Panc1 (cell line): ENCODE data around the gene CSNK1G1.

Experiments
- POLR2AphosphoS5 ChIP-seq: IDR thresholded peaks from 2 replicates; pipeline ENCODE4 v1.6.1; 2012; ENCODE audit warnings: mild to moderate bottlenecking, low read depth, low read length, moderate library complexity
- SIN3A ChIP-seq: IDR thresholded peaks from 2 replicates; pipeline ENCODE4 v1.6.1; 2012; ENCODE audit warnings: low read depth, mild to moderate bottlenecking, low read length, moderate library complexity, borderline replicate concordance; ENCODE audit not compliant: insufficient read depth
- TCF7L2 ChIP-seq: IDR thresholded peaks from 2 replicates; pipeline ENCODE4 v1.6.1; 2011; ENCODE audit warnings: mild to moderate bottlenecking, low read depth, low read length, inconsistent platforms
- TF ChIP-seq, protein P1 (sequence below): fragments of 450-650 bp; IDR thresholded peaks from 2 replicates; pipeline ENCODE4 v1.5.1; 2017; ENCODE audit warnings: mild to moderate bottlenecking
- TF ChIP-seq, protein P2 (sequence below), 2 experiments: IDR thresholded peaks; 2 replicates each; pipeline ENCODE4 v1.6.1; 2011 to 2012; ENCODE audit warnings: low read depth in 2 of 2, control low read depth in 1 of 2, low read length in 1 of 2, mild to moderate bottlenecking in 1 of 2, moderate library complexity in 1 of 2; ENCODE audit not compliant: insufficient read depth in 1 of 2

DNA sequence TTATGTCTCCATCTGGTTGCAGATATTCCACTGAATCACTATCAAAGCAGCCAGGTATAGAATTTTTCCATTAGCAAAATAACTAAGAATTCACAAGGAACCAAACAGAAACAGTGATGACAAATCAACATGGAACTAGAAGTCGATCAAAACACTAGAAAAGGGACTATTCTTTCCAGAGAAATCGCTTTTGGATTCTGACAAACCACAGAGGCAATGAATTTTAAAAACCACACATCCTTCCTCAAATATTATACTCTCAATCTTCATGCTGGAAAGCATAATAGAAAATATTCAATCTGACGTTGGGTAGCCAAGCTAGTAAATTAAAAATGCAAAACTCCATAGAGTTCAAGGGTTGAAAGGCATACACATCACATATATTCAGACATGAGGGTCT is 99.9 kb downstream of the CSNK1G1 start:
- TF ChIP-seq, protein P1, sequence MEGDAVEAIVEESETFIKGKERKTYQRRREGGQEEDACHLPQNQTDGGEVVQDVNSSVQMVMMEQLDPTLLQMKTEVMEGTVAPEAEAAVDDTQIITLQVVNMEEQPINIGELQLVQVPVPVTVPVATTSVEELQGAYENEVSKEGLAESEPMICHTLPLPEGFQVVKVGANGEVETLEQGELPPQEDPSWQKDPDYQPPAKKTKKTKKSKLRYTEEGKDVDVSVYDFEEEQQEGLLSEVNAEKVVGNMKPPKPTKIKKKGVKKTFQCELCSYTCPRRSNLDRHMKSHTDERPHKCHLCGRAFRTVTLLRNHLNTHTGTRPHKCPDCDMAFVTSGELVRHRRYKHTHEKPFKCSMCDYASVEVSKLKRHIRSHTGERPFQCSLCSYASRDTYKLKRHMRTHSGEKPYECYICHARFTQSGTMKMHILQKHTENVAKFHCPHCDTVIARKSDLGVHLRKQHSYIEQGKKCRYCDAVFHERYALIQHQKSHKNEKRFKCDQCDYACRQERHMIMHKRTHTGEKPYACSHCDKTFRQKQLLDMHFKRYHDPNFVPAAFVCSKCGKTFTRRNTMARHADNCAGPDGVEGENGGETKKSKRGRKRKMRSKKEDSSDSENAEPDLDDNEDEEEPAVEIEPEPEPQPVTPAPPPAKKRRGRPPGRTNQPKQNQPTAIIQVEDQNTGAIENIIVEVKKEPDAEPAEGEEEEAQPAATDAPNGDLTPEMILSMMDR = no peak
- TF ChIP-seq, protein P2, sequence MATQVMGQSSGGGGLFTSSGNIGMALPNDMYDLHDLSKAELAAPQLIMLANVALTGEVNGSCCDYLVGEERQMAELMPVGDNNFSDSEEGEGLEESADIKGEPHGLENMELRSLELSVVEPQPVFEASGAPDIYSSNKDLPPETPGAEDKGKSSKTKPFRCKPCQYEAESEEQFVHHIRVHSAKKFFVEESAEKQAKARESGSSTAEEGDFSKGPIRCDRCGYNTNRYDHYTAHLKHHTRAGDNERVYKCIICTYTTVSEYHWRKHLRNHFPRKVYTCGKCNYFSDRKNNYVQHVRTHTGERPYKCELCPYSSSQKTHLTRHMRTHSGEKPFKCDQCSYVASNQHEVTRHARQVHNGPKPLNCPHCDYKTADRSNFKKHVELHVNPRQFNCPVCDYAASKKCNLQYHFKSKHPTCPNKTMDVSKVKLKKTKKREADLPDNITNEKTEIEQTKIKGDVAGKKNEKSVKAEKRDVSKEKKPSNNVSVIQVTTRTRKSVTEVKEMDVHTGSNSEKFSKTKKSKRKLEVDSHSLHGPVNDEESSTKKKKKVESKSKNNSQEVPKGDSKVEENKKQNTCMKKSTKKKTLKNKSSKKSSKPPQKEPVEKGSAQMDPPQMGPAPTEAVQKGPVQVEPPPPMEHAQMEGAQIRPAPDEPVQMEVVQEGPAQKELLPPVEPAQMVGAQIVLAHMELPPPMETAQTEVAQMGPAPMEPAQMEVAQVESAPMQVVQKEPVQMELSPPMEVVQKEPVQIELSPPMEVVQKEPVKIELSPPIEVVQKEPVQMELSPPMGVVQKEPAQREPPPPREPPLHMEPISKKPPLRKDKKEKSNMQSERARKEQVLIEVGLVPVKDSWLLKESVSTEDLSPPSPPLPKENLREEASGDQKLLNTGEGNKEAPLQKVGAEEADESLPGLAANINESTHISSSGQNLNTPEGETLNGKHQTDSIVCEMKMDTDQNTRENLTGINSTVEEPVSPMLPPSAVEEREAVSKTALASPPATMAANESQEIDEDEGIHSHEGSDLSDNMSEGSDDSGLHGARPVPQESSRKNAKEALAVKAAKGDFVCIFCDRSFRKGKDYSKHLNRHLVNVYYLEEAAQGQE (IDR thresholded peaks at IDR 0.05; ENCODE audit: insufficient read depth in 1 of 2, low read depth in 2 of 2, low read length in 1 of 2) = no peak
- TF ChIP-seq POLR2AphosphoS5 (no peak), TCF7L2 (no peak), SIN3A (no peak)
